Measurements from ENCODE around the gene VEGFB.

DNA sequence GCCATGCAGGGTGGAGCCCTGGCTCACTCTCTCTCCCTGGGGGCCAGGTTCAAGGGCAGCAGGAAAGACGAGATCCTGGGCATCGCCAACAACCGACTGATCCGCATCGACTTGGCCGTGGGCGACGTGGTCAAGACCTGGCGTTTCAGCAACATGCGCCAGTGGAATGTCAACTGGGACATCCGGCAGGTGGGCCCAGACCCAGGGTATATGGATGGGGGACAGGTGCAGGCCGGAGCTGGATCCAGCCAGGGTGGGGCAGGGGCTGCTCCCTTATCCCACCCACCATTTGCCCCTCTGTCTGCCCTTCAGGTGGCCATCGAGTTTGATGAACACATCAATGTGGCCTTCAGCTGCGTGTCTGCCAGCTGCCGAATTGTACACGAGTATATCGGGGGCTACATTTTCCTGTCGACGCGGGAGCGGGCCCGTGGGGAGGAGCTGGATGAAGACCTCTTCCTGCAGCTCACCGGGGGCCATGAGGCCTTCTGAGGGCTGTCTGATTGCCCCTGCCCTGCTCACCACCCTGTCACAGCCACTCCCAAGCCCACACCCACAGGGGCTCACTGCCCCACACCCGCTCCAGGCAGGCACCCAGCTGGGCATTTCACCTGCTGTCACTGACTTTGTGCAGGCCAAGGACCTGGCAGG is 11.3 kb upstream of the VEGFB start:
- TF ChIP-seq EZH2 (IDR thresholded peaks at IDR 0.05; ENCODE audit: borderline replicate concordance, low read depth, low read length, severe bottlenecking): no peak
- TF ChIP-seq, protein P1, sequence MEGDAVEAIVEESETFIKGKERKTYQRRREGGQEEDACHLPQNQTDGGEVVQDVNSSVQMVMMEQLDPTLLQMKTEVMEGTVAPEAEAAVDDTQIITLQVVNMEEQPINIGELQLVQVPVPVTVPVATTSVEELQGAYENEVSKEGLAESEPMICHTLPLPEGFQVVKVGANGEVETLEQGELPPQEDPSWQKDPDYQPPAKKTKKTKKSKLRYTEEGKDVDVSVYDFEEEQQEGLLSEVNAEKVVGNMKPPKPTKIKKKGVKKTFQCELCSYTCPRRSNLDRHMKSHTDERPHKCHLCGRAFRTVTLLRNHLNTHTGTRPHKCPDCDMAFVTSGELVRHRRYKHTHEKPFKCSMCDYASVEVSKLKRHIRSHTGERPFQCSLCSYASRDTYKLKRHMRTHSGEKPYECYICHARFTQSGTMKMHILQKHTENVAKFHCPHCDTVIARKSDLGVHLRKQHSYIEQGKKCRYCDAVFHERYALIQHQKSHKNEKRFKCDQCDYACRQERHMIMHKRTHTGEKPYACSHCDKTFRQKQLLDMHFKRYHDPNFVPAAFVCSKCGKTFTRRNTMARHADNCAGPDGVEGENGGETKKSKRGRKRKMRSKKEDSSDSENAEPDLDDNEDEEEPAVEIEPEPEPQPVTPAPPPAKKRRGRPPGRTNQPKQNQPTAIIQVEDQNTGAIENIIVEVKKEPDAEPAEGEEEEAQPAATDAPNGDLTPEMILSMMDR (IDR thresholded peaks at IDR 0.05; ENCODE audit: borderline replicate concordance, extremely low read depth, low read length, poor library complexity, severe bottlenecking): no peak

Measured in DND-41 (cell line).